HG03460 (cell line): ENCODE results near the gene AARS1.
A peak's percentile ranks its signal among the peaks of the same experiment; 100 is the strongest.
"Not testable (repeated sequence)": the region's sequence is repeated elsewhere in the genome, so short reads cannot be mapped to it uniquely, and the experiment has no call there.

Source experiments
- ATAC-seq: cut with Tn5 transposase; IDR thresholded peaks from one replicate; pipeline ENCODE4 v1.9.1; 2021; ENCODE audit not compliant: unreplicated experiment

Gene AARS1

DNA sequence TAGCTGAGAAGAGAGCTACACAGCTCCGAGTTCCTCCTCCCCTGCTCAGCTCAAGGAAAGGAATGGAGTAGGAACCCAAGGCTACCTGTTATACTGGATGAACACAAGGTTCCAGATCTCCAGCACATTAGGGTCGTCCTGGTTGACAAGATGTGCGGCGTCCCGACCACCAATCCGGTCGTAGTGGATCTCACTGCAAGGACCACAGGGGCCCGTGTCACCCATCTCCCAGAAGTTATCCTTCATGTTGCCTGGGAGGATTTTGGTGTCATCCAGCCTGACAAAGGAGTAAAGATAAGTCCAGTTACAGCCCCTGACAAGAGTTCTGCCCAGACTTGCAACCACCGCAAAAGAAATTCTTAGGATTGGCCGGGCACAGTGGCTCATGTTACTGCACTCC, 17.6 kb downstream of the AARS1 start:
- ATAC-seq = no peak

DNA sequence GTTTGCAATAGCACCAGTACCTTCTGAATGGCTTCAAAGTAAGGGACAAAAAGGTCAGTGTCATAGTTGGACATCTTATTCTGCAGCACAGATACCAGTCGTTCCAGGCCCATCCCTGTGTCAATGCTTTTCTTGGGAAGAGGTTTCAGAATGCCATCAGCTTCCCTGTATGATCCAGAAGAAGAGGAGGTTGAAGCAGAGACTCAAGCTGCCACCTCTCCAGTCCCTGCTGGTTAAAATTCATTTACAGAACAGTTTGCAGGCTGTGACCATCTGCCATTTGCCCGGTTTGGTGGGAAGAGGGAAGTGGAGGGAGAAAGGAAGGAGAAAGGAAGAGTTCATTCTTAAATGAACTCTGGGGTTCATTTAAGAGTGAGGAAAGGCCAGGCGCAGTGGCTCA, 19.1 kb downstream of the AARS1 start:
- ATAC-seq = no peak

DNA sequence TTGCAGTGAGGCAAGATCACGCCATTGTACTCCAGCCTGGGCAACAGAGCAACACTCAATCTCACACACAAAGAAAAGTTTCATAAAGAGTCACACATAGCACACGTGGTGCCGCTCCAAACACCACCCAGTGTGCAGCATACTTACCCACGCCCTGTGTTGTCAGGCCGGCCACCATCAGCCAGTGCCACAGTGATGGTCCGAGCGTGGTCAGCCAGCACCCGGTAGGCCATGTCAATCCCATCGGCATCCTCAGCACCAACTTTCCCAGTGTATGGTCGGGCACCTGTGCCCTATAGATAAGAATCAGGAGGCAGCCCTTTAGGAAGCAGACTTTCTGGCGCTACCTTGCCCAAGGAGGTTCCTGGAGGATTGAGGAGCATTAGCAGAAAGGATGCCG, 19.8 kb downstream of the AARS1 start:
- ATAC-seq = no peak

DNA sequence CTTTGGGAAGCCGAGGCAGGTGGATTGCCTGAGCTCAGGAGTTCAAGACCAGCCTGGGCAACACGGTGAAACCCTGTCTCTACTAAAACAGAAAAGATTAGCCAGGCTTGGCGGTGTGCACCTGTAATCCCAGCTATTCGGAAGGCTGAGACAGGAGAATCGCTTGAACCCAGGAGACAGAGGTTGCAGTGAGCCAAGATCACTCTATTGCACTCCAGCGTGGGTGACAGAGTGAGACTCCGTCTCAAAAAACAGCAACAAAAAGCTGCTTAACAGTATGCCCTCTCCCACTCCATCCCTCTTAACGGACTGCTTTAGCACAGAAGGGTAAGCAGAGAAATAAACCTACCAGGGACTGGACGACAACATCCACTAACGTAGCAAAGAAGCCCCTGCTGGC, 21.4 kb downstream of the AARS1 start:
- ATAC-seq = not testable (repeated sequence)

DNA sequence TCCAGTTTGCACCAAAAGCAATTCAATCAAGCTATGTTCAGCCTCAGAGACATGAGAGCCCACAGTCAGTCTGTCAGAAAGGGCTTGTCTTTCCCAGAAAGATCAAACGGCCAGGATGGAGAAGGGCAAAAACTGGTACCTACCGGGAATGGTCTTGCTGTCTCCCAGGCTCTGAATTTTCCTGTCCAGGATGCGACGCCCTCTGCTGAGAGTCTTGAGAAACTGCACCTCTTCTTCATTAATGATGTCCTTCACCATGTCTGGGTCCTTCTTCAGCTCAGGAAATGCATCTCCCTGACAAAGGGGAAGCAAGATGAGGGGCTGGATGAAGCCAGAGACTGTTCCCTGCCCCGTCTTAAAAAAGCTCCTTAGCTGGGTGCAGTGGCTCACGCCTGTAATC, 21.8 kb downstream of the AARS1 start:
- no peak for ATAC-seq

DNA sequence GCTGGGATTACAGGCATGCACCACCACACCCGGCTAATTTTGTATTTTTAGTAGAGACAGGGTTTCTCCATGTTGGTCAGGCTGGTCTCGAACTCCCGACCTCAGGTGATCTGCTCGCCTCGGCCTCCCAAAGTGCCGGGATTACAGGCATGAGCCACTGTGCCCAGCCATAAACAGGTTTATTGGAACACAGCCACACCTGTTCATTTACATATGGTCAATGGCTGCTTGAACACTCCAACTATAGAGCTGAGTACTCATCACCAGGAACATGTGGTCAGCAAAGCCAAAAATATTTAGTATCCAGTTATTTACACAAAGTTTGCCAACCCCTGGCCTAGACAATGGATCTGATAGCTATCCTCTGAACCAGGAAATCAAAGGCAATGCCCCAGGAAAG, 29.4 kb downstream of the AARS1 start:
- not testable (repeated sequence) for ATAC-seq

DNA sequence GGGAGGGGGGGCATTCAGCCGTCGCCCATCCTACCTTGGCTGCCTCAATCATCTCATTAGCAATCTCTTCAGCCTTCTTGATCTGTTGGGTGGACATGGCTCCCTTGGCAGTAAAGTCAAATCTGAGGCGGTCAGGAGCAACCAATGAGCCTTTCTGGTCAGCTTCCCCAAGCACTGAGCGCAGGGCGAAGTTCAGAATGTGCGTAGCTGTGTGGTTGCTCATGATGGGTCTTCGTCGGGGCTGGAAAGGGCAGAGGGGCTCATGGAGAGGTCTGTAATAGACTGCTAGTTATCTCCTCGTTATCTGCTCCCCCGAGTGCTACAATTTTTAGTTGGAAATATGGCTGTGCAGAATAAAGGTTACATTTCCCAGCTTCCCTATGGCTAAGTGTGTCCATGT, 30.4 kb downstream of the AARS1 start:
- no peak for ATAC-seq

DNA sequence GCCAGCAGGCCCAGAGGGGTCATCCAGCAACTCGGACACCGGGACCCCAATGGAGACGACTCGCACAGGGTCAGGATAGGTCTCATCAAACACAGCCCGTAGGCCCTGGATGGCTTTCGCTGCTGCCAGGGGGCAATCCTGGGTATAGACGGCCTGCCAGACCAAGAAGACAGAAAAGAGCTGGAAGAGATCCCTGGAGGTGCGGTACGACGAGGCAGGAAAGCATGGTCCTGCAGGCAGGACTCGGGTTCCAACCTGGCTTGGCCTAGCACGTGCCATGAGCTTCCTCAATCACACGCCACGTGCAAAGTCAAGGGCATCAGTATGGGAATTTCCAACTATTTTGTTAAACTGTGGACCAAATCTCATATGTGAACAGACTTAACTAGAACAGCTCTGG, 31.2 kb downstream of the AARS1 start:
- no peak for ATAC-seq

DNA sequence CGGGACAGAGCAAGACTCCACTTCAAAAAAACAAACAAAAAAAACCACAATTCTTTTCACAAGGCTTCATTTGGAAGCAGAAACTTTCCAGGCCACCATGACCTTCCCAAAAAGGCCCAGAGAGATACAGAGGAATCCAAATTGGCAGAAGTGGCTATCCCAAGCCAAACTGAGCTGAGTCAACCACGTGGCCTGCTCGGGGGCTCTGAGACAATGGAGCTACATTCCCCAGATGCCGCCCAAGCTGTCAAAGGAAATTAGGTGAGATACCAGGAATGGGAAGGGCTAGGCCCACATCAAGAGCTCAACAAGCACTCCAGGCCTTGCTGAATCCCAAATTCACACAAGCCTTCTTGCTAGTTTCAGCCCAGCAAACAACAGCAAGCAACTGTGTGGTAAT, 31.9 kb downstream of the AARS1 start:
- no peak for ATAC-seq

DNA sequence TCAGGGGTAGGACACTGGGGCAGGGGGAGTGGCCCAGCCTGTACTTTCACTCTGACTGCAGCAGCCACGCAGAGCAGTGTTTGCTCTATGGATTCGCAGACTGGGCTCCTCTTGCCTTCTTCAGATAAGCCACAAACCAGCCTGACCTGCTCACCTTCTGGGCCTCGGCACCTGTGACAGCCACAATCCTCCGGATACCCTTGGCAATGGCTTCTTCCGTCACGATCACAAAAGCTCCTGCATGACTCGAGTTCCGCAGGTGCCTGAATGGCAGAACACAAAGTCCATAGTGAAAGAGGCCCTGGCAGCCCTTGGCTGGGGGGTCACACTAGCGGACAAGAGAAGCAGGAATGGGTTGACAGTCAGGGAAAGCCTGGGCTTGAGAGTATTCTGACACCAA, 33.7 kb downstream of the AARS1 start:
- ATAC-seq = no peak

DNA sequence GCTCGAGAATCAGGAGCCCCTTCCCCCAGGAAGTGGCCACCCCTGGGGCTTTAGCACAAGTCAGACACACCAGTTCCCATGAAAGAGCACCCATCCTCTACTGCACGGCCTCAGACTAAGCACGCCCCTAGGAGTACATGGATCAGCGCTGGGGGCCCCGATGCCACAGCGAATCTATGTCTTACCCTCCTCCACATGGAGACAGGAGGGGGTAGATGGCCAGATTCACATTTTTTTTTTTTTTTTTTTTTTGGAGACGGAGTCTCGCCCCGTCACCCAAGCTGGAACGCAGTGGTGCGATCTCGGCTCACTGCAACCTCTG, 34.4 kb downstream of the AARS1 start:
- ATAC-seq = no peak

DNA sequence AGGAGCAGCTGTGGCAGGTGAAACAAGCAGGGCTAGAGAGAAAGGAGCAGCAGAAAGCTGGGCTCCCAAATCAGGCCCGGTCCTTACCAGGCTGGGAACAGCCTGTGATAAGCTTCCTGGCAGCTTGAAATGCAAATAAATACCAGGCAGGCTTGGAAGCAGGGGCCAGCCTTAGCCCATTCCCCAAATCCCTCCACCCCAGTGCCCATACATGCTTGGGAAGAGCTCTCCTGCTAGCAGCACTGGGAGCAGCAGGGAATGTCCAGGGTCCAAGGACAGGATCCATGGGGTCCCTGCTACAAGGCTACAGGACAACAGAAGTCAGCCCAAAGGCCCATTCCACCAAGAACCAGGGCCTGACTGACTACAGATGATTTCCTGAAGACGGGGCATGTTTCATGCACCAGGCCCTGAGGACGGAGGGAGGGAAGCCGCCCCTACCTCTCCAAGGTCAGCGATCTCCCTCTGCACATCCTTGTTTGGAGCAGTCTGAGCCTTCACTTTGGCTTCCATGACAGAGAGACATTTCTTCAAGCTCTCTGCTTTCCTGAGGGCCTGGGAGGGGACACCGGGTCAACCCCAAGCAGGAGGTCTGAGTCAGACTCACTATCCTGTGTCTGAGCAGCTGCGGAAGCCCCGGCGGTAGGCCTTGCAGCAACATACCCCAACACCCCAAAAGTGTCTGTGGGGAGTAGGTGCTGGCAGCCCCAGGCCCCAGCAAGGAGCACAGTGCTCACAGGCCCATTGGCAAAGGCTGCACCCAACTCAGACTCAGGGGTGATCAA, 34.9 kb downstream of the AARS1 start:
- no peak for ATAC-seq

DNA sequence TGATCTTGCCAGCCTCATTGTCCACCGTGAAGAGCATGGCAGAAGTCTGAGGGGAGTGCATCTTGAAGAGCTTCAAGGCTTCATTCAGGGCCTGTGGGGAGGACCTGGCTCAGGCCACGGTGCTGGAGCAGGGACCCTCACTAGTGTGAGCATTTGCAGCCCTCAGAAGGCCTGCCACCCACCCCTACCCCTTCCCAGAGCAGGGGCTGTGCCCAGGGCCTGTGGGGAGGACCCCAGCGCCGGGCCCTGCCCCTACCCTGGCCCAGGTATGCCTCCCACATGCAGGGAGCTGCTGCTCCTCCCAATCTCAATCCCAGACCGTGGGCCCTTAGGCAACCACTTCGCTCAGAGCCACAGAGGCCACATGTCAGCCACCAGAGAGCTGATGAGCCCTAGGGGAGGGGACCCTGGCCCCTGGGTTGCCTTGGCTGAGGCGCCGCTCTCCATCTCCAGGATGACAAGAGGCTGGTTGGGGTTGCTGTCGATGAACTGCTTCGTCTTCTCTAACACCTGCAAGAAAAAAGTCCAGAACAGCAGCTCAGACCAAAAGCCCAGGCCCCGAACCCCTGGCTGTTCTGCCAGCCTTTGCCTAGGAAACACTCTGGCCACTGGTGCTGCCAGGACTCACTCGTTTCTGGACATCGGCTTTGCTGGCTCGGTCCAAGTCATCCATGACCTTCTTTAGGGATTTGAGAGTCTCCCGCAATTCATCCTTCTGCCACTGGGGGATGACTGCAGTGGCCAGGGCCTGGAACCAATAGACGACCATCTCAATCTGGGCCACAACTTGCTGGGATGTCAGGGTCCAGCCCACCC, 35.8 kb downstream of the AARS1 start:
- no peak for ATAC-seq

DNA sequence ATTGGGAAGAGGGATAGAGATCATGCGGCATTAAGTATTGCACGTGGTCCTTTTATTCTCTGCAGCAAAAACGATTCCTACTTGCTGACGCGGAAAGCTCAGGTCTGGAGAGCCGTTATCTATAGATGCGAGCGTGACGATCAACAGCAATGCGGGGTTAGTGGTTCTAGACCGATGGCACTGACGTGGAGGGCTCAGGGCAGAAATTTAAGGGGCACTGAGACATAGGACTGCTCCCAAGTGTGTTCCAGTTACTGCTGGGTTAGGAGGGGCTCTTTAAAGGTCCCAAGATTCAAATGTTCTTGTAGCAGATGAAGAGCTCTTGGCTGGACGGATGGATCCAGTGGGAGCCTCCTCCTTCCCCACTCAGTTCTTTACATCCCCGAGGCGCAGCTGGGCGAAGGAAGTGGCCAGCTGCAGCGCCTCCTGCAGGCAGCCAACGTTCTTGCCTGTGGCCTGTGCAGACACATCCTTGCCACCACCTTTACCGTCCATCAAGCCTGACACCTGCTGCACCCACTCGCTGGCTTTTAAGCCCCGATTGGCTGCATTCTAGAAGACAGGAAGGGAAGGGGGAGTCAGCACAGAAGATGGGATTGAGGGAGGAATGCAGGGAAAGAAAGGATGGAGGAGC, 36.8 kb downstream of the AARS1 start:
- ATAC-seq = no peak

DNA sequence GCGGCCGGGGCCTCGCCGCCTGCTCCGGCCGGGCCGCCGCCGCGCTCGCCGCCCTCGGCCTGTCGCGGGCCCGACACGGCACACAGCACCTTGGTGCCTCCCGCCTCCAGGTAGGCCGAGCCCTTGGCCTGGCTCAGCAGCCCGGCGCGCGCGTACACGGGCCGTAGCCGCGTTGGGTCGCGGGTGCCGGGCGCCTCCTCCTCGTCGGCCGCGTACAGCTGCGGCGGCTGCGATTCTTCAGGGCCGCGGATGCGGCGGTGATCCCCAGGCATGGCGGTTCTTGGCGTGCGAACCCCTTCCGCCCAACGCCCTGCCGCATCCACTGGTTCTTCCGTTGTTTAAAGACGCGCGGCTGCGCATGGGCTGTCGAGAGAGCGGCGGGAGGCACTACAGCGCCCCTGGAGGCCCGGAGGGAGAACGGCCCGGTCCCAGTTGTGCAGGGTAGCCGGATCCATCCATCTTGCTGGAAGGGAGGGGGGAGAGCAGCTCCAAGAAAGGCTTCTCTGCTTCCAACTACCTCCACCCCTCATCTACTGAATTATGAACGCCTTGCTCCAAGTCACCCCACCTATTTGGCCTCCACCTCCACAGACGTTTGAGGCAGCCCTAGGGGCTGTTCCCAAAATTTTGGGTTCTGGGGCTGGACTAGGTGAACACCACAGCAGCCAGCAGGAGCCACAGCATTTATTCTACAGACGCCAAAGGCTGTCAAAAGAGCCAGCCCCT, 37.5 kb downstream of the AARS1 start, which contains the start of gene EXOSC6:
Gene EXOSC6 (minus strand): TSS at position 312 of the 726 bp plus-strand sequence. CDS start 40 bp downstream, at position 272.
- ATAC-seq = peak; percentile 80

DNA sequence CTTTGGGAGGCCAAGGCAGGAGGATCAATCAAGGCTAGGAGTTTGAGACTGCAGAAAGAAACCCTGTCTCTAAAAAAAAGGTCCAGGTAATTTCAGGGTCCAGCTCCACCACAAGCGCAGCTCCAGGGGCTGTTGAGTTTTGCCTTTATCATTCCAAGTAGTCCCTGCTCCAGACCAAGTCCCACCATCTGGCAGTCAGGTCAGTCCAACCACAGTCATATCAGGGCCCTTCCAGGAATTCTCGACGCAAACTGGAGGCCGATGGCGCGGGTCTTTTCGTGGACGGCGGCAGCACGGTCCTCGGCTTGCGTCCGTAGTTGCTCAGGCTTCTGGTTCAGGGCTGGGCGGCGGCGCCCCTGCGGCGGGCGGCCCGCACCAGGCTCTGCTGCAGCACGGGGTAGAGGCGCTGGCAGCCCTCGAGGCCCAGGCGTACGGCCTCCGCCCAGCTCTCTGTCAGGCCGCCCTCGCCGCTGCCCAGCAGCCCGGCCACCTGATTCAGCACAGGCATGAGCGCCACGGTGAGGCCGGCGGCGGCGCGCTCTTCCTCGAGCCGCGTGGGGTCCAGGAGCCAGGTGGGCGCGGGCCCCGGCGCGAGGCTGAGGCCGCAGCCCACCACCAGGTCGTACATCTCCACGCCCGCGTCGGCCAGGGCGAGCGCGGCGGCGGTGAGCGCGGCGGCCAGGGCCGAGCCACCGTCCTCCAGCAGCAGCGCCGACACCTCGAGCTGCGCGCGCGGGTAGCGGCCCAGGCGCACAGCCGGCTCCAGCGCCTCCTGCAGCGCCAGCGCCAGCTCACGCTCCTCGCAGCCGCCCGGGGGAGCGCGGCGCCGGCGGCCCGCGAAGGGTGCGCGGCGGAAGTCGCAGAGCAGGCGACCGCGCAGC, 38.3 kb downstream of the AARS1 start:
- ATAC-seq = peak; percentile 43

DNA sequence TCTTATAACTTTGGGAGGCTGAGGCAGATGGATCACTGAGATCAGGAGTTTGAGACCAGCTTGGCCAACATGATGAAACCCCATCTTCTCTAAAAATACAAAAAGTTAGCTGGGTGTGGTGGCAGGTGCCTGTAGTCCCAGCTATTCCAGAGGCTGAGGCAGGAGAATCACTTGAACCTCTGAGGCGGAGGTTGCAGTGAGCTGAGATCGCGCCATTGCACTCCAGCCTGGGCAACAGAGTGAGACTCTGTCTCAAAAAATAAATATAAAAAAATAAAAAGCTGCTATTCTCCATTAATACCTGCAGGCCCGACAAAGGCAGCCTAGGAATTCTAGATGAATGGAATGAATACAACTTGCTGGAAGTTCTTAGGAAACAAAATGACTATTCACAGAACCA, 39.6 kb downstream of the AARS1 start:
- not testable (repeated sequence) for ATAC-seq

DNA sequence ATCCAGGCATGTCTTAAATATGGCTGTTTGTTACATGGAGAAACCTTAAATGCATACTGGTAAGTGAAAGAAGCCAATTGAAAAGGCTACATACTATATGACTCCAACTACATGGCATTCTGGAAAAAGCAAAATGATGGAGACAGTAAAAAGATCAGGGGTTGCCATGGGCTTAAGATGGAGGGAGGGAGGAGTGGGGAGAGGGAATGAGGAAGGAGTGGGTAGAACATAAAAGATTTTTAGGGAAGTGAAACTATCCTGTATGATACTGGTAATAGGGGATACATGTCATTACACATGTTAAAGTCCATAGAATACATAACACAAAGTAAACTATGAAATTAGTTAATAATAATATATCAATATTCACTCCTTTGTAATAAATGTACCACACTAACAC, 50.5 kb downstream of the AARS1 start:
- ATAC-seq = not testable (repeated sequence)

DNA sequence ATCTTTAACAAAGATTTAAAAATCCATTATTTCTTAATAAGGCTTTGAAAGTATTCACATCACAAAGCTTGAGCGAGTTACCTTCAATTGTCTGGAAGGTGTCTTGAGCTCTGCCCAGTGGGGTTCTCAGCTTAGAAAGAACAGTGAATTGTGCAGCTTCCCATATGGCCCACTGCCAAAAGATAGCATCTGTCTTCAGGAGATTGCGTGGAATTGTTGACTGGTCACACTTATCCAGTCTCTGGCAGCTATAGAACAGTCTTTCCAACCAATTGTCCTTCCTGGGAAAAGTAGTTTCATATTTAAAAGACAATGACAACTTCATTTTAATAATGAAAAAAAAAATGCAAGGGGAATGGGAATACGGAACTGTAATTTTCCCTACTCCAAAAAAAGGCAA, 57.5 kb downstream of the AARS1 start:
- ATAC-seq = not testable (repeated sequence)

DNA sequence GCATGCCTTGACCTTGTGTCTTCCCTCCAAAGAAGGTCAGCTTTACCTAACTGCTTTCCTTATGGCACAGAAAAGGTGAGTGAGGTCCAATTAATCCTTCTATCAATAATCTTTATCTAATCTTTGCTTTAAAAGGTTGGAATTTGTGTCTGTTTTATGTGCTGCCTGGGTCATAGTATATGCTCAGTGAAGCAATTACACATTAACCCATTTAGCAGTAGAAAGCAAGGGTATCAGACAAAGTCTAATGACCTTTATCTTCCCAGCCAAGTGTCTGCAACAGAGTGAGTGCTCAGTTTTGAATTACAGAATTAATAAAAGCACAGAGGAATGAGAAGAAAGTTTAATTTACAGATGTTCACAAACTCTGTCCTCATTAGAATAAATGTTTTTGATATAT, 63.3 kb downstream of the AARS1 start:
- ATAC-seq = not testable (repeated sequence)
